ENCODE measurements around the gene CCND1.

CCND1 gene

GRCh38 chr11:69654660-69655478, 13.9 kb downstream of the CCND1 start:
- DNase-seq: no peak

DNA sequence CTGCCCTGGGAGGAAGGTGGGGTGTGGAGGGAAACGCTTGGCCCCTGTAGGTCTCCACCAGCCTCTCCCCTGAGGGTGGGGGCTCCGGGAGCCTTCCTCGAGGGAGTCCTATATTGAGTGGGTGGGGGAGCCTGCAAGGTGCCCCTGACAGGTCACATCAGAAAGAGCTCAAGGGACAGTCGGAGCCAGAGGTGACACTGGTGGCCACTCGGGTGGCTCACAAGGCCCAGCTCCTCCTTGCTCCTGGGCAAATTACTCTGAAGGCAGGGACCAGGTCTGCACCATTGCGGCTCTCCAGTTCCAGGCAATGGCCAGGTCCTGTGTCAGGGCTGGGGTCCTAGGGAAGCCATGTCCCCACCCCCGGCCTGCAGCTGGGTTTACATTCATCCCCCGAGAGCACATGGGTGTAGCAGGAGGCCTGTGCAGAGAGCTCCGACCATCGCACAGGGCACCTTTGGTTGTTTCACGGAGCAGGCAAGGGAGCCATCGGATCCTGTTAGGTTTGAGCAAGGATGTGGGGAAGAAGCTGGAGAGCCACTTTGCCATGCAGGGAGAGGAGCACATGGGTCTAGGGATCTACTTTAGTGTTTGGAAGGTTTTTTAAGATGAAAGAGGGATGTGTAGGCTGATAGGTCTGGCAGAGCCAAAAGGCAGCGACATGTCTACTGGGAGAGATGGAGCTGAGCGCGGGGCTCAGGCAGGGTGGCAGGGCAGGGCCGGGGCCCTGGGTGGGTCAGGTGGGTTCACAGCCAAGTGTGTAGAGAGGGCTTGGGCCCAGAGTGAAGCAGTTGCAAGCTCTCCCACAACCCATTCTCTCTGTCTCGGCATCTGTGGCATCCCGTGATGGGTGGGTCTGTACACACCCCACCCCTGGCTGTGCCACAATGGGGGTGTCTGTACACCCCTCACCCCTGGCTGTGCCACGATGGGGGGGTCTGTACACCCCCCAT, 14.8 kb downstream of the CCND1 start:
- no peak for DNase-seq

DNA sequence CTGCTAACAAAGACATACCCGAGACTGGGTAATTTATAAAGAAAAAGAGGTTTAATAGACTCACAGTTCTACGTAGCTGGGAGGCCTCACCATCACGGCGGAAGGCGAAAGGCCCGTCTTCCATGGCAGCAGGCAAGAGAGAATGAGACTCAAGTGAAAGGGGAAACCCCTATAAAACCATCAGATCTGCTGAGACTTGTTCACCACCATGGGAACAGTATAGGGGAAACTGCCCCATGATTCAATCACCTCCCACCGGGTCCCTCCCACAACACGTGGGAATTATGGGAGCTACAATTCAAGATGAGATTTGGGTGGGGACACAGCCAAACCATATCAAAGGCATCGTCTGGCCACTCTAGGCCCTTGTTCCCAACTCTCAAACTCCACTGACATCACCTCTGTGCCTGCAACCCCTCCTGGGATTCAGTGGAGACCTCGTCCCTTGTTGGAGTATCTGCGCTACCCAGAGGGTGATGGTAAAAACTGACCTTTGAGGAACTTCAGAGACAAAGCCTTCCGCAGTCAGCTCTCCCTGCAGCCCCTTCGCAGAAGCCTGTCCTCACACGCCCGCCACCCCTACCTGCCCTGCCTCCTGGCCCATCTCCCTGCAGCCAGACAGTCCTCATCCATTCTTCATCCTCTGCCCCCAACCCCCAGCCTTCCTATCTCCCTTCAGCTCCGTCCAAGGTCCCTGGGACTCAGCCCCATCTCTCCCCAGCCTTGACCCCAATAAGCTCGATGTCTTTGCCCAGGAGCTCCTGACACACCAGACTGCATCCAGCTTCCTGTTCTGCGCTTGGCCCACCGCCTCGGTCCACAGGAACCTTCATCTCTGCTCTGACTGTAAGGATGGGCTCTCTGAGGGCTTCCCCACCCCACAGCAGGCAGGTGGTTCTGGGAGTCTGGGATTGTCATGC, 15.8 kb downstream of the CCND1 start:
- no peak for DNase-seq

DNA sequence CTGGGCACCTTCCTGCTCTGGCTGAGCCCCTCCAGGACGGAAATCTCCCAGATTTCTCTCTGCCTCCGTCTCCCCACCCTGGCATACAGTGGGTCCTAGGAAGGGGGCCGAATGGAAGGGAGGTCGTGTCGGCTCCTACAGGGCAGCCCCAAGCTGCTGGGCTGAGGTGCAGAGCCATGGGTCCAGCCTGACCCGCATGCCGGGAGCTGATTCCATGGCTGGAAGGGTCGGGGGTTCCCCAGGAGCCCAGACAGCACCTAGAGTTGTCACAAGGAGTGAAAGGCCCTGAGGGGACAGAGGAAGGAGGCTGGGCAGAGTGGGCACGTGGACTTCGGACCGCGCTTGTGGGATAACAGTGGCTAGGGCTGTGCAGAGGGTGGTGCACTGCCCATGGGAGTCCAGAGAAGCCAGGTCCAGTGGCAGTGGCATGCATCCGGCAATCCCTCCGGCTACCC, 16.5 kb downstream of the CCND1 start:
- DNase-seq: no peak

DNA sequence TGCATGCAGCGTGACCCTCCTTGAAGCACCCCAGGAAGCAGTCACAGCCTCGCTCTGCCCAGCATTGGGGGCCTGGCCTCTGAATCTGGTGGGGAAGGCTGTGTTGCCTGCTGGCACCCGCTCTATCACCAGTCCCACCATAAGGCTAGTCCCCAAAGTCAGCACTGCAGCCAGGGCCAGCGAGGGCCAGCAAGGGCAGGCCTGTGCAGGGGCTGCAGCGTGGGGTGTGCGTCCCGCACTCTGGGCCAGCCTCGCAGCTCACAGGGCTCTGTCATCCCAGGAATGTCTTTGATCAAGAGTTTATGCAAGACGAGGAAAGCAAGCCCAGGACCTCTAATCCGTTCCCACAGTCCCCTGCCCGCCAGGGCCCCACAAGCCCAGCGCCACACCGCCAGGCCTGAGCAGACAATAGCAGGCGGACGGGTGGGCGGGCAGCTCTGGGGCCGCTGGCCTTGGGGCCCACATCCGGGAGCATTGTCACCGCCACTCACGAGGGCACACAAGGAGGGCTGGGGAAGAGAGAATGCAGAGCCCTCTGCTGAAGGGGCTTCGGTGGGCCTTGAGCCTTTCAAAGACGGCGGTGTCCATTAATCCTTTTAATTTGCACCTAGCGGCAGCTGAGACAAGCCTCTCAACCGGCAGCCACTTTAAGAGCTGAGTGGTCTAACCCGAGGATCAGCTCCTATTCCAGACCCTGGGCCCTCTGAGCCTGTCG, 17.1 kb downstream of the CCND1 start:
- no peak for DNase-seq

DNA sequence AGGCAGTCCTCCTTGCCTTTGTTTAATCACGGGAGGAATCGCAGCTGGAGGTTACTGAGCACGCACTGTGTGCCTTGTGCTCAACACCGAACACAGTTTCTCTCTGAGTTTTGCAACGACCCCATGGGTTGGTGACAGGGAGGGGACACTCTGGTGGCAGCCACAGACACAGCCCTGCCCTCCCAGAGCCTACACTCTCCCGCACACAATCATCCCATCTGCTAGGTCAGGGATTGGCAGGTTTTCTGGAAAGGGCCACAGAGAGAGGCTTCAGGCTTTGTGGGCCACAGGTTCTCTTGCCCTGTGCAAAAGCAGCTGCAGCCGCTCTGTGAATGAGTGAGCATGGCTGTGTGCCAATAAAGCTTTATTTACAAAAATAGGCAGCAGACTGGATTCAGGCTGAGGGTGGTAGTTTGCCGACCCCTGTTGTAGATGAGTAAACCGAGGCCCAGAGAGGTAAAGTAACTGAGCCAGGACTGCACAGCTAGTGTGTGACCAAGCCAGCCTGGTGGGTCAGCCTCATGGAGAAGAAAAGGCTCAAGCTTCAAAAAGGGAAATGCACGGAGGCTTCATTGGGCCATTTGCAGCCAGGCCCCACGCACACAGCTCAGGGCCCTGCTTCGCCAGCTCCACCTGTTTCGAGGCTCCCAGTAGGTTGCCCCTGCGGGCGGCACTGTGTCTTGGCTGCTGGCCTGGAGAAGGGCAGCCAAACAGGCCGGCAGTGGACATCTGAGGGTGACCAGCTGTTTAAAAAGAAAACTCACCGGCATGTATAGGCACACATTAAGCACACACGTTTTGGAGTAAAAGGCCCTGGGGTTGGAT, 17.9 kb downstream of the CCND1 start:
- no peak for DNase-seq

DNA sequence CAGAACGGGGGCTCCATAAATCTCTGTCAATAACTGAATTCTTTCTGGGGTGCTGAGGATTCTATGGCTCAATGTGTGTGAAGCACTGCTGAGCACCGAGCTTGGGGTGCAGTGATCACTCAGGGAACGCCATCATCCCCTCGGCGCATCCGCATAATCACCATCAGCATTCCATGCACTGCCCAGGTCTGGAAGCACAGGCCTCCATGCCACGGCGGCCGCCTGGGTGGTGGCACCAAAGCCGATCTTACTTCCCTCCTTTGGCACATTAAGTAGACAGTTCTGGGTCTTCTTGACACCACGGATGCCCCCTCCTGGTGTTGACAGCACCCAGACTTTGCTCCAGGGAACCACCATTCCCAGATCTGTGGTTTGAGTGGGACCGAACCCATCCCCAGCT, 18.6 kb downstream of the CCND1 start:
- DNase-seq: no peak

- no peak for DNase-seq
These were observed 19.1 kb downstream of the CCND1 start for GRCh38 chr11:69660001-69660500.

DNA sequence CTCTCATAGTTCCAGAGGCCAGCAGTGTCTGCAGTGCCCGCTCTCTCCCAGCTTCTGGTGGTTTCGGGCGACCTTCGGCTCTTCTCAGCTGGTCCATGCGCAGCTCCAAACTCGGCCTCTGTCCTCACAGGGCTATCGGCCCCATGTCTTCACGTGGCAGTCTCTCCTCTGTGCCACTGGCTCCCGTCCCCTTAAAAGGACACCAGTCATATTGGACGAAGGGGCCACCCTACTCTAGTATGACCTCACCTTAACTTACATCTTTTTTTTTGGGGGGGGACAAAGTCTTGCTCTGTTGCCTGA, 20.4 kb downstream of the CCND1 start:
- DNase-seq: no peak

- DNase-seq: no peak
These were observed 21.2 kb downstream of the CCND1 start for GRCh38 chr11:69662021-69662698.

DNA sequence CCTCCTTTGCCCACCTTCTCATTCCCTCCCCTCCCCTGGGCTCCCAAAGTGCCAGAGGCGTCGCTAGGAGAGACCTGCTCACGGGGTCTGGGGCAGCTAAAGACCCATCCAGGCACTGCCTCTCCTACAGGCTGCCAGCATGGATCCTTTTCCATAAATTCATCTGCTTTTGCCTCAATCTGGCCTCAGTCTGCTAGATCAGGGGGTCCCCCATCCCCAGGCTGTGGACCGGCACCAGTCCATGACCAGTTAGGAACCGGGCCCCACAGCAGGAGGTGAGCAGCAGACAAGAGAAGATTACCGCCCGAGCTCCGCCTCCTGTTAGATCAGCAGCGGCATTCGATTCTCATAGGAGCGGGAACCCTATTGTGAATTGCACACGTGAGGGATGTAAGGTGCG, 21.9 kb downstream of the CCND1 start:
- no peak for DNase-seq

GRCh38 chr11:69663326-69663725, 22.4 kb downstream of the CCND1 start:
- DNase-seq: no peak

DNA sequence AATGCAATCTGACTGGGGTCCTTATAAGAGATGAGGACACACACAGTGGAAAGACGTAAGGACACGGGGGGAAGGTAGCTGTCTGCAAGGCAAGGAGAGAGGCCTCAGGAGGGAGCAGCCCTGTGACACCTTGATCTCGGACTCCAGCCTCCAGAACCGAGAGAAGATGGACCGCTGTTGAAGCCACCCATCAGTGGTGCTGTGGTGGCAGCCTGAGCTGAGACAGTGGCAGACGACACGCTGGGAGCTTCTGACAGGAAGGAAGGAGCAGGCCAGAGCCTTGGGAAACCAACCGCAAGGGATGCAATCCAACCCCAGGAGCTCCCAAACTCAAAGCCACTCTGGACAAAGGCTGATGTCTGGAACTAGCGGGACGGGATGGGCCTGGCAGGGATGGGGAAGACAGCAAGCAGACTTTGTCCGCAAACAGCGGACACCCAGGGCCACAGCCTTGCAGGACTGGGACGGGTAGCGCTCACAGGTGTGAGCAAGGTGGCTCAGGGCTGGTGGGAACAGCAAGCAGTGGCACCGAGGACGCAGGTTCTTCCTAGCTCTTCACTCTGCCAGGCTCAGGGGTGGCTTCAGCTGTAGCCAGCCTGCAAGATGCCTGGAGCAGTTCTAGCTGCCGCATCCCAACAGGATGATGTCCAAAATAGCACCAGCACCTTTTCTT, 23.3 kb downstream of the CCND1 start:
- no peak for DNase-seq

DNA sequence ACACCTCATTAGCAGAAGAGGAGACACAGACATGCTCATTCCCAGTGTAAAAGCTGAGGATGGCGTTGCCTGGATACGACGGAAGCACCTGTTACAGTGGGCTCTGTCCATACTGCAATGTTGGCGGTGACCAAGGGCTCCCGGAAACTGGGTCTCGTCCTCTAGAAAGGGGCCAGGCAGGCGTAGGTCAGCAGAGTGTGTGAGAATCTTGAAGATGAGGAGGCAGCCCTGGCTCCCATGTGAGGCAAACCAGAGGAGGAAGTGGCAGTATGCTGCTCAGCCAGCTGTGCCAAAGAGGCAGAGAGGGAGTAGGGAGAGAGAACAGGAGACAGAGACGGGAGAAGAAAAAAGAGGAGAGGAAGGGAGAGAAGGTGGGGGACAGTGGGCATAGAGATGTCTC, 23.9 kb downstream of the CCND1 start:
- DNase-seq: no peak

DNA sequence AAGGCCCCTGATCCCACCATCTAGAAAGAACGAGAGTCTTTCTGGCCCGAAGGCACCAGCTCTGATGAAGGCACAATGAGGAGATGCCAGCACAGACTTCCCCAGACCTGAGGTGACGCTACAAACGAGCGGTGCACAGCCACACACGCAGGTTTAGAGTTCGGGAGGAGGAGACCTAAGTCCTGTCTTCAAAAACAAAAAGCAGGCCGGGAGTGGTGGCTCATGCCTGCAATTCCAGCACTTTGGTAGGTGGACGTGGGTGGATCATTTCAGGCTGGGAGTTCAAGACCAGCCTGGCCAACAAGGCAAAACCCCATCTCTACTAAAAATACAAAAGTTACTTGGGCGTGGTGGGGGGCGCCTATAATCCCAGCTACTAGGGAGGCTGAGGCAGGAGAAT, 24.7 kb downstream of the CCND1 start:
- no peak for DNase-seq

DNA sequence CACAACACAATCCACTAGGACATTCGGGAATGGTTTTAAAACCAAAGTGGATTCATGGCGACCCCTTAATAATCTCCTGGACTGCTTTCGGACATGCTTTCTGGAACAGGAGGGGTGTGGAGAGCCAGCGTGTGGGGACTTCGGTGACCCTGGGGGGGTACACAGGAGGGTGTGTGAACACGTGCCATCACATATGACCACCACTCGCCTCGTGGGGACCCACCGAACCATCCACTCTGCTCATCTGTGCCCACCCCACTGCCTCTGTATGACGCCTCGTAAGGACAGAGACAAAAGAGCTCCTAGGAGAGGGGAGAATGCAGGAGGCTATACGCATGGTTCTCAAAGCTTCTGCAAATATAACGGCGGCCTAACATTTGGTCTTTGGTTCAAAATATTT, 25.3 kb downstream of the CCND1 start:
- no peak for DNase-seq

- DNase-seq: no peak
These were observed 26.0 kb downstream of the CCND1 start for GRCh38 chr11:69666752-69667536.

DNA sequence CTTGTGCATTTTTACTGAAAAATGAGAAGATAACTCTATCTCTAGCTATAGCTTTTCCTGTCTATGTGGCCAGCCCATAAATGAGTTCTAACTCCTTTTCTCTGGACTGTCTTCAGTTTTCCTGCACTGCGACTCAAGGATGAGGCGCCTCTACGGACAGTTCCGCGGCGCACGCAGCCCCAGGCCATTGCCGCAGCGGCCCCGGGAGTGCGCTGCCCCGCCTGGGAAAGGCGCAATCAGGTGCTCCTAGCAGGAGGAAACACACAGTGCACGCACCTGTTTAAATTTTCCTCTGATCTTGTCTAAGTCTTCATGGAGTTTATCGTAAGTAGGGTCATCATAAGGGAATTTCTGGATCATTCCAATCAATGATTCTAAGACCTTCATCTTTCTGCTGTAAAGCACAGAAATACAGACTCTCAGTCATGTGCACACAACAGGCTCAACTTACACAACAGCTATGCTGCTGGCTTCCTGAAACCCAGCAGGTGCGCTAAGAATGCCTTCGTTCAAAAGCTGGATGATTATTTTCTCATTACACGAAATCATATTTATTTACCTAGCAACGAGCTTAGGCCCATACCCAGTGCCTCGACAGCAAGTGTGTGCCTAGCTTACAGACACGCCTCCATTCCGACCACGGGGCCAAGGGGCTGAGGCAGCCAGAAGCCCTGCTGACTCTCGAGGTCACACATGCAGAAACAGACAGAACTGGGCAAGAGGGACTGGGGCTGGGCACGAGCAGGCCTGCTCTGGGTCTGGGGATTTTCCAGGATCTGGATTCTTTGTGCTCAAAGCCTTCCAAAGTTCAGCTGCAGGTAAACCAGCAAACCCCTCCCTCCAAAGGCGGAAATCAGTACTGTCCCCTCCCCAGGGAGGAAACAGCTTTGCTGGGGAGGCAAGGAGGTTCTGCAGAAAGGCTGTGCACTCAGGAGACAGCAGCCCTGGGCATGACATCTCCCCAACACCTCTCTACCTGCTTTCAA, 27.0 kb downstream of the CCND1 start:
- DNase-seq: no peak
